DMS153 treated with DMSO at 0.1 percent for 48 hours (cell line): ENCODE measurements around the gene CDC45.
"Not testable (repeated sequence)": the region's sequence is repeated elsewhere in the genome, so short reads cannot be mapped to it uniquely, and the experiment has no call there.

Experiments used
- DNase-seq: peaks from one replicate; lab custom pipeline; 2025; ENCODE audit not compliant: unreplicated experiment; lab: John Stamatoyannopoulos, UW

CDC45 gene

GRCh38 chr22:19479355-19480172 is at the start of gene CDC45:
CDC45 (plus strand) TSS chr22:19479920; CDS start chr22:19479969, 49 bp downstream.
- peak; percentile 99 for DNase-seq

- no peak for DNase-seq
Observed at GRCh38 chr22:19429950-19430889, 49.5 kb upstream of the CDC45 start.

DNA sequence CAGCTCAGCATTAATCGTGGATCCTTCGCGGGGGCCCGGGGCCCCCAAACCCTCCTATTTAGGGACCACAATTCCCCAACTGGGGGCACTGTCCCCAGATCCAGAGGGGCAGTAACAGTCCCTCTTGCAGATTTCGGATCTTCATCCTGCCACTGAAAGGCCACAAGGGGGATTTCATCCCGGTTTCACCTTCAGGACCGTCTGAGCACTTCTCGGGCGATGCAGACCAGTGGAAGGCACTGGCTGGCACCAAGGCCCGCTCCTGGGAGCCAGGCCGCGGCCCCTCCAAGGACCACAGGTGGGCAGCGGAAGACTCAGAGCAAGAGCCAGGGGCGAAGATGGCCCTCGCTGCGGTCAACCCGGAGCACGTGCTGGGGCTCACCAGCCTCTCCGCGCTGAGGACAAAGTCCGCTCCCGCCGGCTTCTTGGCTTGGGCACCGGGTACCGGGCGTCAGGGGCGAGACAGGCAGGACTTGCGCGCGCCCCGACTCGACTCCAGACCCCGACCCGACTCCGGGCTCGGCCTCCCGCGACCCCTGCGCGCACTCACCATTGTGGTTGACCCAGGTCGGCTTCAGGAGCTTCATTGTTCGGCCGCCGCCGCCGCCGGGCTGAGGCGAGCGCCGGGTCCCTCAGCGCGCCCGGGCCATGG is 48.7 kb upstream of the CDC45 start:
- no peak for DNase-seq

- DNase-seq: peak; percentile 54
Observed at GRCh38 chr22:19431649-19432132, 48.0 kb upstream of the CDC45 start, which contains the start of gene HIRA. HIRA (minus strand) TSS chr22:19431733; CDS start chr22:19431476, 257 bp downstream.

GRCh38 chr22:19432133-19432851 is 47.4 kb upstream of the CDC45 start, which contains the start of gene MRPL40:
MRPL40 (plus strand) TSS chr22:19432545; CDS start chr22:19432555, 10 bp downstream.
- DNase-seq: peak; percentile 67

- DNase-seq: no peak
Observed at GRCh38 chr22:19434401-19434800, 45.3 kb upstream of the CDC45 start.

DNA sequence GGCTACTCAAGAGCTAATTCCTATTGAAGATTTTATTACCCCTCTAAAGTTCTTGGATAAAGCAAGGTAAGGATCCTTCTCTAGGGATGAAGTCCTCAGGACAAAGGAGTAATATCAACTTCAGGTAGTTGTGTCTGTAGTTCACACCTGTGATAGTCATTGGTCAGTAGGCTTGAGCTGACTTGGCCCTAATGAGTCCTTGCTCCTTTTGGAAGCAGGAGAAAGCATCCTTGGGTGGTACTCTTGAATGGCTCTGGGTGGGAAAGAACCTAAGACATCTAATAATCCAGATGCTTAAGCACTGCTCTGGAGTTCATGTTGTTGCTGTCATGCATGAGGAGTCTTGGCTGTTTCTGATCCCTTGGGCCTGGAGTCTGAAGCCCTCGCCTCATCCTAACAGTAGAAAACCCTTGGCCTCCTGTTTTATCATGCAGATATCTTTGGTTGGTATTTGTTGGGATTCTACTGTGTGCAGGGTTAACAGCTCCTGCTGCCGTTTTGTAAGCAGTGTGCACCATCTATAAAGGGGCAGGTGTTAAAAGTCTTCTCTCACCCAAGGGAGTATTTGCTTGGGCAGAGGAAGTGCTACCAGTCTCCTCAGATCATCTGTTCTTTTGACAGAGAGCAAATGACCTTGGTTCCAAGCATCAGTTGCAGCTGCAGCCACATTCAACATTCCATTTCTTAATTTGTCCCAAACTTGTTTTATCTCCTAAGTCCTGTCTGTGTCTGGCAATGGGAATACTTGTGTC is 44.7 kb upstream of the CDC45 start:
- DNase-seq: no peak

DNA sequence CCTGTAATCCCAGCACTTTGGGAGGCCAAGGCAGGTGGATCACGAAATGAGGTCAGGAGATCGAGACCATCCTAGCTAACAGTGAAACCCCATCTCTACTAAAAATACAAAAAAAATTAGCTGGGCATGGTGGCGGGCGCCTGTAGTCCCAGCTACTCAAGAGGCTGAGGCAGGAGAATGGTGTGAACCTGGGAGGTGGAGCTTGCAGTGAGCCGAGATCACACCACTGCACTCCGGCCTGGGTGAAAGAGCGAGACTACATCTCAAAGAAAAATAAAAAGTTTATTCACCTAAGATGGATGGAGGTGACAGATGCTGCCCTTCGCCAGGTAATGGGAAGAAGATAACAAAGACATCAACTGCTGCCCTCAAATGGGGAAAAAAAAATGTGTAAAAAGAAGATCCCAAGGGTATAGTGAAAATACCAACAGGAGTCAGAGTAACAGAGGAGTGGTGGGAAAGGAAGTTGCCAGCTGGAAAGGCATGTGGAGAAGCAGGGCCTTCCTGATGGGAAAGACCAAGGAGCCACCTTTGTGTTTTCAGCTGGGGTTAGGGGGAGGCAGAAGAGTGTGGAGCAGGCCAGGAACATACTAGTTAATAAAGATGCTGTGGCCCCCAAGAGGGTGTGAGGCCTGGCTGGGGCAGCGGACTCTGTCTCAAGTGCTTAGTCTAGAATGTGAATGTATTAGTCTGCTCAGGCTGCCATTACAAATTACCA is 43.1 kb upstream of the CDC45 start:
- not testable (repeated sequence) for DNase-seq

- DNase-seq: no peak
Observed at GRCh38 chr22:19438298-19438697, 41.4 kb upstream of the CDC45 start.

DNA sequence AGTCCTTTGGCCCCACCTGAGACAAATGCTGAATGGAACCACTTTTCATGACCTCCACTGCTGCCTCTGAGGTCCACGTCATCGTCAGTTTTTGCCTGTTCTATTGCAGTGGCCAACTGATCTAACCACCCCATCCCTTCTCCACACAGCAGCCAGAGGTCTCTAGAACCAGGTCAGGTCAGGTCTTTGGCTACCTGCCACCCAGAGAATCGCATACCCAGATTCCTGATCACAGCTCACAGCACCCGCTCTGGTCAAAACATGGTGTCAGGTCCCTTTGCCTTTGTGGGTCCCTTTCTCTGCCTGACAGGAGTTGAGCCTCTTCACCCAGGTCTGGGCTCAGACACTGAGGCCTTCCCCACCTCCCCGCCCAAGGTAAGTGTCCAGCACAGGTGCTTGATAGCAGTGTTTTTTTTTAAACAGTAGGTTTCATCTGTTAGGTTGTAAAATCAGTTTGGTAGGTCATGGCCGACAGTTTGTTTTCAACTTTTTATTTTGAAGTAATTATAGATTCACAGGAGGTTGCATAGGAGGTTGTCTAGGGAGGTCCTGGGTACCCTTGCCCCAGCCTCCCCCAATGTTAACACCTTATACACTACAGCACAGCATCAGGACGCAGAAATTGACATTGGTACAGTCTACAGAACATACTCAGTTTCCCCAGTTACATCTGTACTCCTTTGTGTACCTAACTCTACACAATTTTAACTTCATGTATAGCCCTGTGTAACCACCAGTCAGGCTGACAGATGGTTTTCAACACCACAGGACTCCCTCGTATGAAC is 39.1 kb upstream of the CDC45 start:
- no peak for DNase-seq

- no peak for DNase-seq
Observed at GRCh38 chr22:19442166-19442565, 37.6 kb upstream of the CDC45 start.

DNA sequence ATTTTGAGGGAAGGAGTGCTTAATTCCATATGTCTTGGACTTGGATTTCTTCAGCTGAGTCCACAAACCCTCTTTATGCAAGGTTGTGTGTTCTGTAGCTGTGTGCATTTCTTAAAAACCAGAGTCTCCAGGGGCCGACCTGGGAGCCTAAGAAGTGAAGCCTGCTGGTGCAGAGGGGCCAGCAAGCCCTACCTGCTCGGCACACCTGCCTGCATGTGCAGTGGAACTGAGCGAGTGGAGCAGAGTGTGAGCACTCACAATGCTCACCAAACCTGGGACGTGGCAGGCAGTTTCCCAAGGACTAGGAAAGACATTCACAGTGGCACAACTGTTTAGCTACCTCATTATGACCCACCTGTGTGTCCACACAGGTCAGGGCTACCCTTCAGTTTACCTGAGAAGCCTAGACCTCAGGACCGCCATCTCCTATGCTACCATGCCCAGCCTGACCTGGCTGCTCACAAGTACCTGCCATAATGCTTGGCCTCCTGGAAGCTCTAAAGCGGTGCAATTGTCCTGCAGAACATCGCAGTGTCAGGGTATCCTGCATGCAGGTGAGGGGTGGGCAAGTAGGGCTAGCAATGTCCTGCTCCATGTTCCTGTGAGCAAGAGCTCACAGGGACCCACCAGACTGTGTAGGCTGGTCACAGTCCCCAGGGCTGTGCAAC is 36.0 kb upstream of the CDC45 start:
- DNase-seq: no peak

- DNase-seq: not testable (repeated sequence)
Observed at GRCh38 chr22:19445279-19445982, 34.3 kb upstream of the CDC45 start.

GRCh38 chr22:19446603-19447329 is 33.0 kb upstream of the CDC45 start:
- peak; percentile 60 for DNase-seq

- DNase-seq: peak; percentile 90
Observed at GRCh38 chr22:19447330-19448075, 32.2 kb upstream of the CDC45 start, which contains the start of gene C22orf39. C22orf39 (minus strand) TSS chr22:19447711; CDS start chr22:19447688, 23 bp downstream.
